Neural cell (in vitro differentiated cells): Measurements from ENCODE around the gene AGRN. TPM values are rescaled to one million over a fixed set of nuclear protein-coding genes. Genes with fewer than 3 reads are reported as not detected.

Source experiments
- H2AFZ ChIP-seq: fragments of 200-600, 300-800 bp; sonication (generic), shearing (Covaris generic); 2 replicates; pipeline ENCODE4 v1.6.0; 2014; ENCODE audit warnings: low read depth, mild to moderate bottlenecking, antibody characterized with exemption, low read length, moderate library complexity
- H3F3A ChIP-seq: fragments of 200-600 bp; shearing (Covaris generic); 2 replicates; pipeline ENCODE4 v1.6.1; 2016; ENCODE audit warnings: mild to moderate bottlenecking, moderate library complexity, mixed read lengths, antibody characterized with exemption, low read length; ENCODE audit not compliant: insufficient read depth, poor library complexity, severe bottlenecking
- H3K27ac ChIP-seq: fragments of 200-600, 300-800 bp; sonication (generic), shearing (Covaris generic); 2 replicates; pipeline ENCODE4 v1.5.1; 2014; ENCODE audit warnings: mild to moderate bottlenecking, low read length, moderate library complexity
- H3K27me3 ChIP-seq: fragments of 300-800, 200-600 bp; sonication (generic), shearing (Covaris generic); 2 replicates; pipeline ENCODE4 v1.6.0; 2014; ENCODE audit warnings: mild to moderate bottlenecking, low read depth, low read length, moderate library complexity; ENCODE audit not compliant: insufficient read depth
- H3K36me3 ChIP-seq: fragments of 300-800, 200-600 bp; sonication (generic), shearing (Covaris generic); 2 replicates; pipeline ENCODE4 v1.5.1; 2014; ENCODE audit warnings: mild to moderate bottlenecking, antibody characterized with exemption, low read length, moderate library complexity; ENCODE audit not compliant: insufficient read depth
- H3K4me2 ChIP-seq: fragments of 300-800, 200-600 bp; sonication (generic), shearing (Covaris generic); 2 replicates; pipeline ENCODE4 v1.6.0; 2014; ENCODE audit warnings: mild to moderate bottlenecking, low read length
- H3K4me3 ChIP-seq: fragments of 300-800, 200-600 bp; sonication (generic), shearing (Covaris generic); 2 replicates; pipeline ENCODE4 v1.5.1; 2014; ENCODE audit warnings: mild to moderate bottlenecking, low read length, moderate library complexity
- H3K79me2 ChIP-seq: fragments of 200-600 bp; shearing (Covaris generic); replicated peaks from 2 replicates; pipeline ENCODE4 v1.6.0; 2014; ENCODE audit warnings: mild to moderate bottlenecking, low read length, moderate library complexity; ENCODE audit not compliant: insufficient read depth
- H3K9ac ChIP-seq: fragments of 300-800, 200-600 bp; sonication (generic), shearing (Covaris generic); 2 replicates; pipeline ENCODE4 v1.6.1; 2016; ENCODE audit warnings: mild to moderate bottlenecking, low read length, mixed read lengths
- H3K9me2 ChIP-seq: fragments of 200-600 bp; shearing (Covaris generic); 2 replicates; pipeline ENCODE4 v1.6.1; 2016; ENCODE audit warnings: mild to moderate bottlenecking, low read length, mixed read lengths; ENCODE audit not compliant: insufficient read depth
- H3K9me3 ChIP-seq: fragments of 200-600, 300-800 bp; sonication (generic), shearing (Covaris generic); 2 replicates; pipeline ENCODE4 v1.6.1; 2016; ENCODE audit warnings: mild to moderate bottlenecking, mixed run types, low read length, moderate library complexity, mixed read lengths
- H4K20me1 ChIP-seq: fragments of 200-600 bp; shearing (Covaris generic); 2 replicates; pipeline ENCODE4 v1.6.1; 2016; ENCODE audit warnings: mild to moderate bottlenecking, mixed run types; ENCODE audit not compliant: insufficient read depth
- CTCF ChIP-seq: fragments of 450-650 bp; IDR thresholded peaks from 2 replicates; pipeline ENCODE4 v1.5.1; 2014; ENCODE audit warnings: antibody characterized with exemption, mild to moderate bottlenecking, moderate library complexity; ENCODE audit not compliant: poor library complexity, severe bottlenecking
- EP300 ChIP-seq: fragments of 450-650 bp; conservative IDR thresholded peaks from 2 replicates; pipeline ENCODE4 v1.6.1; 2014; ENCODE audit warnings: antibody characterized with exemption, mild to moderate bottlenecking, moderate library complexity; ENCODE audit not compliant: poor library complexity, severe bottlenecking
- EZH2 ChIP-seq: fragments of 200-600, 300-800 bp; shearing (Covaris generic), sonication (generic); IDR thresholded peaks from 2 replicates; pipeline ENCODE4 v1.6.1; 2014; ENCODE audit warnings: antibody characterized with exemption, low read length, borderline replicate concordance, mild to moderate bottlenecking; ENCODE audit not compliant: insufficient read depth, poor library complexity, severe bottlenecking
- MXI1 ChIP-seq: fragments of 450-650 bp; conservative IDR thresholded peaks from 2 replicates; pipeline ENCODE4 v1.6.1; 2014; ENCODE audit warnings: antibody characterized with exemption, mild to moderate bottlenecking; ENCODE audit not compliant: poor library complexity, severe bottlenecking
- POLR2AphosphoS5 ChIP-seq: IDR thresholded peaks from 2 replicates; pipeline ENCODE4 v1.6.1; 2012
- RAD21 ChIP-seq: fragments of 450-650 bp; conservative IDR thresholded peaks from 2 replicates; pipeline ENCODE4 v1.6.1; 2014; ENCODE audit warnings: antibody characterized with exemption, mild to moderate bottlenecking, moderate library complexity
- REST ChIP-seq: IDR thresholded peaks from 2 replicates; pipeline ENCODE4 v1.6.1; 2012; ENCODE audit warnings: borderline replicate concordance
- SMC3 ChIP-seq: fragments of 450-650 bp; conservative IDR thresholded peaks from 2 replicates; pipeline ENCODE4 v1.6.1; 2014; ENCODE audit warnings: antibody characterized with exemption, mild to moderate bottlenecking, moderate library complexity; ENCODE audit not compliant: poor library complexity
- TAF1 ChIP-seq: IDR thresholded peaks from 2 replicates; pipeline ENCODE4 v1.6.1; 2012; ENCODE audit warnings: low read depth
- polyA plus RNA-seq: library from polyadenylated mRNA; depleted of rRNA; stranded (reverse); fragments of >200 nt; gene quantifications from 2 replicates; pipeline ENCODE4 v1.2.3, GENCODE V29; 2014

Gene AGRN
- polyA plus RNA-seq, 1 donor from 2014 or later: 104 TPM

- no peaks in the 10 kb centered on the region for H3F3A ChIP-seq
- H3K9me3 ChIP-seq: no peaks in the 10 kb centered on the region
- H2AFZ ChIP-seq: no peak overlapping the region
- no peaks in the 10 kb centered on the region for H3K9me2 ChIP-seq
- no peak overlapping the region for H3K9ac ChIP-seq
- no peak overlapping the region for H3K27ac ChIP-seq
- no peaks in the 10 kb centered on the region for H3K27me3 ChIP-seq
- no peaks in the 10 kb centered on the region for H4K20me1 ChIP-seq
- H3K36me3 ChIP-seq: no peaks in the 10 kb centered on the region
- H3K4me2 ChIP-seq: no peak overlapping the region
- TF ChIP-seq EP300 (no peak), TAF1 (no peak), EZH2 (no peak)
- no peaks in the 10 kb centered on the region for H3K79me2 ChIP-seq
- no peak overlapping the region for H3K4me3 ChIP-seq
These were observed 26.3 kb downstream of the AGRN start for GRCh38 chr1:1046243-1046642.

- H2AFZ ChIP-seq: no peak overlapping the region
- no peaks in the 10 kb centered on the region for H3F3A ChIP-seq
- no peaks in the 10 kb centered on the region for H4K20me1 ChIP-seq
- no peak overlapping the region for H3K9ac ChIP-seq
- H3K4me3 ChIP-seq: no peak overlapping the region
- H3K9me2 ChIP-seq: no peaks in the 10 kb centered on the region
- H3K27me3 ChIP-seq: no peaks in the 10 kb centered on the region
- no peaks in the 10 kb centered on the region for H3K36me3 ChIP-seq
- no peak for TF ChIP-seq EZH2
- no peak for TF ChIP-seq TAF1
- no peak overlapping the region for H3K27ac ChIP-seq
- no peak overlapping the region for H3K4me2 ChIP-seq
- H3K79me2 ChIP-seq: no peaks in the 10 kb centered on the region
- H3K9me3 ChIP-seq: no peaks in the 10 kb centered on the region
These were observed 26.8 kb downstream of the AGRN start for GRCh38 chr1:1046767-1047166.

- Histone ChIP-seq H3K27me3 (no peaks in the 10 kb centered on the region), H3K9me3 (no peaks in the 10 kb centered on the region), H3K9me2 (no peaks in the 10 kb centered on the region), H3K4me3 (no peak overlapping the region), H2AFZ (no peak overlapping the region), H3K4me2 (no peak overlapping the region), H3K9ac (no peak overlapping the region), H4K20me1 (no peaks in the 10 kb centered on the region), H3K79me2 (no peaks in the 10 kb centered on the region), H3F3A (no peaks in the 10 kb centered on the region), H3K27ac (no peak overlapping the region), H3K36me3 (no peaks in the 10 kb centered on the region)
- TF ChIP-seq EP300: no peak
- TF ChIP-seq EZH2: no peak
- TF ChIP-seq MXI1: no peak
- TF ChIP-seq REST: no peak
- no peak for TF ChIP-seq RAD21
- no peak for TF ChIP-seq POLR2AphosphoS5
- no peak for TF ChIP-seq SMC3
- TF ChIP-seq TAF1: no peak
- no peak for TF ChIP-seq CTCF
These were observed 27.5 kb downstream of the AGRN start for GRCh38 chr1:1047407-1047806.
